ENCODE data around the gene ZNF253.
A peak's percentile ranks its signal among the peaks of the same experiment; 100 is the strongest.
"Not testable (repeated sequence)": the region's sequence is repeated elsewhere in the genome, so short reads cannot be mapped to it uniquely, and the experiment has no call there.

The ZNF253 gene

GRCh38 chr19:19900139-19900728, 34.6 kb downstream of the ZNF253 start:
- DNase-seq (ENCODE audit: low spot score): peak; percentile 39

GRCh38 chr19:19900729-19901444, 35.2 kb downstream of the ZNF253 start, which contains the start of gene ZNF93:
TSS of gene ZNF93 (plus strand) at chr19:19900946. CDS start at chr19:19901089, 143 bp downstream.
- DNase-seq (ENCODE audit: low spot score): peak; percentile 91

GRCh38 chr19:19907551-19907950, 41.9 kb downstream of the ZNF253 start:
- DNase-seq (ENCODE audit: low spot score): not testable (repeated sequence)

GRCh38 chr19:19909654-19910053, 44.0 kb downstream of the ZNF253 start:
- no peak for DNase-seq (ENCODE audit: low spot score)

- DNase-seq (ENCODE audit: low spot score): no peak
These were observed 45.5 kb downstream of the ZNF253 start for GRCh38 chr19:19911150-19911549.

GRCh38 chr19:19914596-19914995, 48.9 kb downstream of the ZNF253 start:
- no peak for DNase-seq (ENCODE audit: low spot score)

GRCh38 chr19:19930417-19930816, 64.7 kb downstream of the ZNF253 start:
- not testable (repeated sequence) for DNase-seq (ENCODE audit: low spot score)

- not testable (repeated sequence) for DNase-seq (ENCODE audit: low spot score)
These were observed 68.0 kb downstream of the ZNF253 start for GRCh38 chr19:19933432-19934314.

- no peak for DNase-seq (ENCODE audit: low spot score)
These were observed 71.7 kb downstream of the ZNF253 start for GRCh38 chr19:19937403-19937802.

GRCh38 chr19:19938449-19938848, 72.8 kb downstream of the ZNF253 start:
- no peak for DNase-seq (ENCODE audit: low spot score)

- DNase-seq (ENCODE audit: low spot score): no peak
These were observed 78.3 kb downstream of the ZNF253 start for GRCh38 chr19:19943848-19944582.

Data from D341Med (cell line).